Gastroesophageal sphincter (tissue), 3 donors: ENCODE data around the gene CD82.

ENCODE experiments used
- POLR2A ChIP-seq, 2 donors: fragments of 450-650 bp; IDR thresholded peaks; one replicate each; pipeline ENCODE4 v1.6.1; 2017; ENCODE audit warnings: antibody characterized with exemption in 2 of 2, mild to moderate bottlenecking in 2 of 2, moderate library complexity in 1 of 2
- TF ChIP-seq, protein P1 (sequence below), 4 experiments: fragments of 200-600 bp in 2 of 4; fragments of 450-650 bp in 2 of 4; sonication (generic) in 1 of 4; IDR thresholded peaks; one replicate each; pipeline ENCODE4 v1.5.1; 2017 to 2019; ENCODE audit warnings: antibody characterized with exemption in 4 of 4, mild to moderate bottlenecking in 2 of 4, moderate library complexity in 2 of 4

DNA sequence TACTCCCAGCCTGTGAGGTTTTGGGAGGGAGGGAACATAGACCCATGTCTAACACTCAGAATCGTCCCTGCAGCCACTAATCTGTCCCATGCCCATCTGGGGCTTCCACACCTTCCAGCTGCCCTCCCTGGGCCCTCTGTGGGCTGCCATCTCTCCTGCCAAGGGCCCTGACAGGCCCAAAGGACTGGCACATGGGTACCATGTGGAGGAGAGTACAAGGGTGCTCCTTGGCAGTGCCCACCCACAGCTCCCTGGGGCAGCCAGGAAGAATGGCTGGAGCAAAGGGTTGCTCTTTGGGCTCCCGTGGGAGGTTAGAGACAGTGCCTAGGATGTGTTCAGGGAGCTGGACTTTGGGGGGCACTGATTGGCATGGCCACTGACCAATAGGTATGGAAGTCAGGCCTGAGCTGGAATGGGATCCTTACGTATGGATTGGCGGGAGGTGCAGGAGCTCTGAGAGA lies 56.8 kb downstream of the CD82 start:
- TF ChIP-seq, protein P1, sequence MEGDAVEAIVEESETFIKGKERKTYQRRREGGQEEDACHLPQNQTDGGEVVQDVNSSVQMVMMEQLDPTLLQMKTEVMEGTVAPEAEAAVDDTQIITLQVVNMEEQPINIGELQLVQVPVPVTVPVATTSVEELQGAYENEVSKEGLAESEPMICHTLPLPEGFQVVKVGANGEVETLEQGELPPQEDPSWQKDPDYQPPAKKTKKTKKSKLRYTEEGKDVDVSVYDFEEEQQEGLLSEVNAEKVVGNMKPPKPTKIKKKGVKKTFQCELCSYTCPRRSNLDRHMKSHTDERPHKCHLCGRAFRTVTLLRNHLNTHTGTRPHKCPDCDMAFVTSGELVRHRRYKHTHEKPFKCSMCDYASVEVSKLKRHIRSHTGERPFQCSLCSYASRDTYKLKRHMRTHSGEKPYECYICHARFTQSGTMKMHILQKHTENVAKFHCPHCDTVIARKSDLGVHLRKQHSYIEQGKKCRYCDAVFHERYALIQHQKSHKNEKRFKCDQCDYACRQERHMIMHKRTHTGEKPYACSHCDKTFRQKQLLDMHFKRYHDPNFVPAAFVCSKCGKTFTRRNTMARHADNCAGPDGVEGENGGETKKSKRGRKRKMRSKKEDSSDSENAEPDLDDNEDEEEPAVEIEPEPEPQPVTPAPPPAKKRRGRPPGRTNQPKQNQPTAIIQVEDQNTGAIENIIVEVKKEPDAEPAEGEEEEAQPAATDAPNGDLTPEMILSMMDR (IDR thresholded peaks at IDR 0.05) = no peak
- TF ChIP-seq POLR2A (IDR thresholded peaks at IDR 0.05) = no peak
